Esophagus squamous epithelium (tissue), 4 donors: ENCODE data around the gene DYNC1I1.

Experiments
- CTCF ChIP-seq, 6 experiments: fragments of 450-650 bp in 4 of 6; fragments of 200-600 bp in 2 of 6; sonication (generic) in 2 of 6; IDR thresholded peaks; one replicate each; pipeline ENCODE4 v1.5.1; 2016 to 2019; ENCODE audit warnings: antibody characterized with exemption in 6 of 6, mild to moderate bottlenecking in 4 of 6, moderate library complexity in 4 of 6
- POLR2A ChIP-seq, 4 donors: fragments of 450-650 bp; IDR thresholded peaks; one replicate each; pipeline ENCODE4 v1.6.1; 2017; ENCODE audit warnings: antibody characterized with exemption in 4 of 4, mild to moderate bottlenecking in 4 of 4, moderate library complexity in 3 of 4

GRCh38 chr7:96028729-96029128, 256.4 kb downstream of the DYNC1I1 start:
- TF ChIP-seq CTCF (IDR thresholded peaks at IDR 0.05), result no peak
- TF ChIP-seq POLR2A (IDR thresholded peaks at IDR 0.05), result no peak
